H1 (cell line): Measurements from ENCODE around the gene ITPR3. TPM values are rescaled to one million over a fixed set of nuclear protein-coding genes. Genes with fewer than 3 reads are reported as not detected.
A peak's percentile ranks its signal among the peaks of the same experiment; 100 is the strongest.

Experiments
- CTCF ChIA-PET: fragments of 300-600 bp; sonication (Branson Sonifier 250); formaldehyde crosslinking; loops from one replicate; lab custom pipeline; 2021; ENCODE audit not compliant: partially characterized antibody; lab: Charles Lee
- POLR2A ChIA-PET: fragments of 300-600 bp; sonication (Branson Sonifier 250); formaldehyde crosslinking; loops from one replicate; lab custom pipeline; 2021; ENCODE audit warnings: inconsistent platforms; ENCODE audit not compliant: partially characterized antibody; lab: Charles Lee
- DNase-seq, 2 experiments: peaks; one replicate each; pipeline versions ENCODE4 v3.0.0 to v3.0.0-alpha.2; 2010 to 2022; ENCODE audit warnings: low spot score in 2 of 2, low read depth in 1 of 2, mixed read lengths in 1 of 2
- FAIRE-seq: peaks from 2 replicates; lab custom pipeline; 2011; peaks lifted over from hg19 to GRCh38; lab: Jason Lieb, UNC
- H2AFZ ChIP-seq: 2 replicates; pipeline ENCODE4 v1.8.1; 2012; ENCODE audit warnings: low read length, inconsistent platforms
- H2AK5ac ChIP-seq: 2 replicates; pipeline ENCODE4 v1.6.1; 2013; ENCODE audit warnings: low read depth, low read length
- H2BK120ac ChIP-seq: replicated peaks from 2 replicates; pipeline ENCODE3; 2013; ENCODE audit warnings: low read depth, low read length, inconsistent platforms
- H2BK12ac ChIP-seq: 2 replicates; pipeline ENCODE4 v1.6.1; 2013; ENCODE audit warnings: low read depth, low read length
- H2BK15ac ChIP-seq: 2 replicates; pipeline ENCODE4 v1.6.1; 2013; ENCODE audit warnings: low read length
- H2BK20ac ChIP-seq: 2 replicates; pipeline ENCODE4 v1.6.1; 2013; ENCODE audit warnings: low read length
- H2BK5ac ChIP-seq: 2 replicates; pipeline ENCODE4 v1.6.1; 2013; ENCODE audit warnings: low read depth, low read length
- H3K14ac ChIP-seq: 2 replicates; pipeline ENCODE4 v1.6.1; 2013; ENCODE audit warnings: inconsistent platforms; ENCODE audit not compliant: insufficient read length
- H3K18ac ChIP-seq: 2 replicates; pipeline ENCODE4 v1.6.1; 2013; ENCODE audit warnings: low read length; ENCODE audit errors: extremely low read depth
- H3K23ac ChIP-seq: 2 replicates; pipeline ENCODE4 v1.6.1; 2013; ENCODE audit warnings: inconsistent platforms; ENCODE audit not compliant: insufficient read length
- H3K23me2 ChIP-seq: 2 replicates; pipeline ENCODE4 v1.6.1; 2013; ENCODE audit warnings: low read depth, low read length
- H3K27ac ChIP-seq: 2 replicates; pipeline ENCODE4 v1.6.1; 2011; ENCODE audit warnings: low read depth, low read length, inconsistent platforms
- H3K27me3 ChIP-seq, 4 experiments: replicated peaks in 1 of 4; 1 replicate in 1 of 4; 2 replicates in 3 of 4; pipeline versions ENCODE4 v1.6.1 to v1.8.1; 2011 to 2013; ENCODE audit warnings: low read length in 3 of 4, mild to moderate bottlenecking in 3 of 4, inconsistent platforms in 2 of 4, mixed read lengths in 2 of 4, moderate library complexity in 1 of 4; ENCODE audit not compliant: control insufficient read depth in 3 of 4, insufficient read depth in 3 of 4; ENCODE audit errors: extremely low read depth in 1 of 4
- H3K36me3 ChIP-seq, 4 experiments: 2 replicates each; pipeline versions ENCODE4 v1.6.1 to v1.8.1; 2011 to 2013; ENCODE audit warnings: mild to moderate bottlenecking in 4 of 4, low read length in 3 of 4, moderate library complexity in 2 of 4, control low read depth in 1 of 4, inconsistent platforms in 1 of 4; ENCODE audit not compliant: insufficient read depth in 4 of 4, control insufficient read depth in 2 of 4
- H3K4ac ChIP-seq: replicated peaks from 2 replicates; pipeline ENCODE3; 2013; ENCODE audit warnings: low read length, low read depth, mixed read lengths, inconsistent platforms; ENCODE audit not compliant: insufficient read length
- H3K4me1 ChIP-seq, 4 experiments: replicated peaks in 1 of 4; 1 replicate in 1 of 4; 2 replicates in 3 of 4; pipeline versions ENCODE4 v1.6.1 to v1.8.1; 2011 to 2013; ENCODE audit warnings: low read length in 3 of 4, inconsistent platforms in 2 of 4, mixed read lengths in 1 of 4; ENCODE audit not compliant: insufficient read depth in 4 of 4, control insufficient read depth in 3 of 4
- H3K4me2 ChIP-seq, 2 experiments: 2 replicates each; pipeline versions ENCODE4 v1.6.1 to v1.8.1; 2011 to 2013; ENCODE audit warnings: low read depth in 2 of 2, low read length in 2 of 2, control low read depth in 1 of 2, inconsistent platforms in 1 of 2, mild to moderate bottlenecking in 1 of 2; ENCODE audit not compliant: insufficient read depth in 1 of 2
- H3K4me3 ChIP-seq, 4 experiments: fragments of 200-600, 300-600 bp in 1 of 4; sonication (generic), shearing (Covaris generic), sonication (Bioruptor Twin) in 1 of 4; 2 replicates each; pipeline versions ENCODE4 v1.5.1 to v1.8.1; 2011 to 2016; ENCODE audit warnings: low read length in 4 of 4, low read depth in 3 of 4, control low read depth in 2 of 4, inconsistent platforms in 2 of 4, mild to moderate bottlenecking in 2 of 4, mixed read lengths in 1 of 4, moderate library complexity in 1 of 4; ENCODE audit not compliant: insufficient read depth in 2 of 4; ENCODE audit errors: extremely low read depth in 1 of 4
- H3K56ac ChIP-seq: replicated peaks from 2 replicates; pipeline ENCODE3; 2013; ENCODE audit warnings: low read depth, mild to moderate bottlenecking, mixed read lengths, low read length, inconsistent platforms; ENCODE audit not compliant: insufficient read length
- H3K79me1 ChIP-seq: 2 replicates; pipeline ENCODE4 v1.6.1; 2013; ENCODE audit warnings: low read depth, low read length, control low read depth
- H3K79me2 ChIP-seq, 2 experiments: 2 replicates each; pipeline versions ENCODE4 v1.6.1 to v1.8.1; 2012 to 2013; ENCODE audit warnings: low read length in 2 of 2, mild to moderate bottlenecking in 2 of 2, inconsistent platforms in 1 of 2; ENCODE audit not compliant: insufficient read depth in 2 of 2, control insufficient read depth in 1 of 2
- H3K9ac ChIP-seq, 4 experiments: replicated peaks in 1 of 4; 1 replicate in 1 of 4; 2 replicates in 3 of 4; pipeline versions ENCODE4 v1.6.1 to v1.8.1; 2011 to 2013; ENCODE audit warnings: low read depth in 3 of 4, low read length in 3 of 4, control low read depth in 2 of 4, mild to moderate bottlenecking in 2 of 4, moderate library complexity in 2 of 4, inconsistent platforms in 1 of 4; ENCODE audit errors: extremely low read depth in 1 of 4
- H3K9me3 ChIP-seq, 2 experiments: 2 replicates each; pipeline versions ENCODE4 v1.6.1 to v1.8.1; 2012 to 2013; ENCODE audit warnings: mild to moderate bottlenecking in 2 of 2, moderate library complexity in 2 of 2, control low read depth in 1 of 2, inconsistent platforms in 1 of 2, low read depth in 1 of 2, low read length in 1 of 2, mixed read lengths in 1 of 2; ENCODE audit not compliant: insufficient read depth in 2 of 2
- H4K20me1 ChIP-seq, 2 experiments: replicated peaks in 1 of 2; 2 replicates each; pipeline versions ENCODE3 to v1.8.1; 2011 to 2013; ENCODE audit warnings: inconsistent platforms in 2 of 2, low read length in 2 of 2, mild to moderate bottlenecking in 1 of 2; ENCODE audit not compliant: insufficient read depth in 2 of 2, control insufficient read depth in 1 of 2
- H4K5ac ChIP-seq: 2 replicates; pipeline ENCODE4 v1.6.1; 2013; ENCODE audit warnings: low read length, low read depth, mixed read lengths, inconsistent platforms; ENCODE audit not compliant: insufficient read length
- H4K8ac ChIP-seq: 2 replicates; pipeline ENCODE4 v1.8.0; 2013; ENCODE audit warnings: mild to moderate bottlenecking, moderate library complexity, low read length, inconsistent platforms; ENCODE audit not compliant: insufficient read depth; ENCODE audit errors: extremely low read depth
- H4K91ac ChIP-seq: replicated peaks from 2 replicates; pipeline ENCODE3; 2013; ENCODE audit warnings: low read length, mixed read lengths, inconsistent platforms; ENCODE audit not compliant: insufficient read length
- BACH1 ChIP-seq: IDR thresholded peaks from 2 replicates; pipeline ENCODE4 v1.6.1; 2012; ENCODE audit warnings: low read length, improper control_type of control experiment
- CREB1 ChIP-seq: IDR thresholded peaks from 2 replicates; pipeline ENCODE4 v1.6.1; 2012; ENCODE audit warnings: inconsistent platforms
- CTBP2 ChIP-seq: IDR thresholded peaks from 2 replicates; pipeline ENCODE4 v1.7.0; 2011; ENCODE audit warnings: borderline replicate concordance, mild to moderate bottlenecking, moderate library complexity, mixed read lengths, low read length; ENCODE audit not compliant: insufficient read depth, insufficient read length
- MAFK ChIP-seq: IDR thresholded peaks from 2 replicates; pipeline ENCODE4 v1.6.1; 2012; ENCODE audit warnings: low read depth, mild to moderate bottlenecking, improper control_type of control experiment, low read length
- NANOG ChIP-seq: IDR thresholded peaks from 2 replicates; pipeline ENCODE4 v1.6.1; 2011; ENCODE audit warnings: low read length, low read depth, mild to moderate bottlenecking, inconsistent platforms; ENCODE audit not compliant: insufficient read depth, poor library complexity, severe bottlenecking
- PHF8 ChIP-seq: fragments of 200-600 bp; sonication (generic); conservative IDR thresholded peaks from 2 replicates; pipeline ENCODE4 v1.7.1; 2012; ENCODE audit warnings: low read depth, mild to moderate bottlenecking, inconsistent platforms, low read length, moderate library complexity
- POLR2A ChIP-seq, 2 experiments: IDR thresholded peaks; 1 replicate in 1 of 2; 2 replicates in 1 of 2; pipeline ENCODE4 v1.6.1; 2011; ENCODE audit warnings: low read depth in 2 of 2, low read length in 2 of 2, mild to moderate bottlenecking in 2 of 2; ENCODE audit errors: control extremely low read depth in 1 of 2
- POLR2AphosphoS5 ChIP-seq: IDR thresholded peaks from 2 replicates; pipeline ENCODE4 v1.6.1; 2011; ENCODE audit warnings: low read depth, low read length
- POU5F1 ChIP-seq: IDR thresholded peaks from 2 replicates; pipeline ENCODE4 v1.6.1; 2011; ENCODE audit warnings: low read depth, mild to moderate bottlenecking, low read length, moderate library complexity
- RXRA ChIP-seq: IDR thresholded peaks from 2 replicates; pipeline ENCODE4 v1.6.1; 2011; ENCODE audit warnings: low read depth, mild to moderate bottlenecking, low read length, moderate library complexity; ENCODE audit not compliant: insufficient read depth
- SAP30 ChIP-seq: fragments of 300-600 bp; sonication (generic); IDR thresholded peaks from 2 replicates; pipeline ENCODE4 v1.7.1; 2012; ENCODE audit warnings: low read length, moderate library complexity, mild to moderate bottlenecking, inconsistent platforms; ENCODE audit not compliant: insufficient read depth, insufficient replicate concordance
- ZNF274 ChIP-seq: IDR thresholded peaks from 2 replicates; pipeline ENCODE4 v1.7.0; 2012; ENCODE audit warnings: low read length, borderline replicate concordance; ENCODE audit errors: extremely low read depth
- WGBS, 2 experiments: shearing (Covaris generic) in 1 of 2; methylation state at CpG; one replicate each; pipeline versions ENCODE4 v1.1.6 to v1.1.7; 2013 to 2015; ENCODE audit warnings: low lambda C conversion rate in 2 of 2, mixed read lengths in 2 of 2, inconsistent platforms in 1 of 2, low coverage in 1 of 2, missing lambda C conversion rate in 1 of 2; ENCODE audit not compliant: insufficient replicate concordance in 2 of 2, insufficient coverage in 1 of 2, insufficient read length in 1 of 2; ENCODE audit errors: extremely low coverage in 1 of 2, missing lambda C conversion rate in 1 of 2; 5-methylcytosine and 5-hydroxymethylcytosine counted together
- polyA plus RNA-seq, 7 experiments: library from polyadenylated mRNA; depleted of rRNA in 3 of 7; stranded (reverse) in 5 of 7; unstranded in 2 of 7; fragments of >200 nt in 5 of 7; fragments of 200-250 nt in 2 of 7; gene quantifications; 1 replicate in 5 of 7; 2 replicates in 1 of 7; 4 replicates in 1 of 7; pipeline versions ENCODE4 v1.2.1 to v1.2.3, GENCODE V29; 2011 to 2013; ENCODE audit warnings: missing spikeins in 2 of 7, mixed read lengths in 2 of 7
- total RNA-seq: library from RNA; stranded (reverse); fragmentation: NEBNext Ultra II Directional; extraction: Animal tissue kit (Norgen Biotek cat#: 25700); gene quantifications from 2 replicates; pipeline ENCODE4 v1.2.1, GENCODE V29; 2021
- TF ChIP-seq, protein P1 (sequence below): IDR thresholded peaks from 2 replicates; pipeline ENCODE4 v1.6.1; 2011; ENCODE audit warnings: low read length, improper control_type of control experiment

Gene ITPR3
- total and polyA plus RNA-seq, 2 of the 8 experiments (the other 6 are each of a cell fraction or from before 2014, with no cell fraction given) = 29.1 to 45.7 TPM

- Histone ChIP-seq H2BK20ac (no peak overlapping the region), H3K4me2 (no peak overlapping the region), H3K56ac (no peak overlapping the region), H3K4me3 (no peak overlapping the region), H2AK5ac (no peak overlapping the region), H3K23ac (no peak overlapping the region), H3K79me1 (peaks cover 6% of the 10 kb centered on the region), H3K79me2 (peaks cover 6 to 12% of the 10 kb centered on the region in 2 experiments; a peak in 2 of 4 replicates), H3K9ac (no peak overlapping the region), H3K36me3 (no peaks in the 10 kb centered on the region), H3K4me1 (peaks cover 8 to 31% (median 13%) of the 10 kb centered on the region in 4 experiments), H4K20me1 (peaks cover 3 to 20% of the 10 kb centered on the region in 2 experiments), H3K27ac (no peak overlapping the region), H3K9me3 (no peaks in the 10 kb centered on the region), H3K23me2 (peaks cover 11% of the 10 kb centered on the region; the same call in 1 of the 2 replicates), H3K18ac (no peak overlapping the region), H3K14ac (no peak overlapping the region), H4K91ac (no peak overlapping the region), H3K4ac (no peak overlapping the region), H2BK120ac (no peak overlapping the region), H2BK12ac (0 out of 2 replicates have a peak overlapping the region, but pooled peaks have one; percentile 19), H3K27me3 (no peaks in the 10 kb centered on the region; a peak in 2 of 7 replicates), H4K8ac (no peak overlapping the region), H2BK15ac (no peak overlapping the region), H2AFZ (no peak overlapping the region), H2BK5ac (peak overlapping the region; percentile 6; the same call in 1 of the 2 replicates), H4K5ac (no peak overlapping the region)
- CTCF ChIA-PET = interaction anchor here (0.6 to 6.0 kb wide), 6 partner anchors 14 to 68 kb away, joined by 3 to 94 read pairs (median 4); partner anchors contain the start of gene ITPR3
- FAIRE-seq (no peak), DNase-seq (no peak)
- 77% methylated on average over 11 of the region's 11 CpGs; no CpG with 5 or more reads in 1 of the 2 experiments for WGBS, 2 experiments
- POLR2A ChIA-PET = interaction anchor here (0.7 to 1.3 kb wide), 2 partner anchors 40 to 189 kb away, joined by 3 to 4 read pairs; no protein-coding TSS in a partner anchor
- TF ChIP-seq ZNF274 (no peak), SAP30 (no peak), PHF8 (no peak), POLR2AphosphoS5 (no peak), BACH1 (no peak), RXRA (no peak), MAFK (no peak), POU5F1 (no peak), CREB1 (no peak), CTBP2 (no peak), NANOG (no peak), POLR2A (IDR thresholded peaks at IDR 0.05; ENCODE audit: control extremely low read depth in 1 of 2, low read depth in 2 of 2, low read length in 2 of 2) (no peak)
- TF ChIP-seq, protein P1, sequence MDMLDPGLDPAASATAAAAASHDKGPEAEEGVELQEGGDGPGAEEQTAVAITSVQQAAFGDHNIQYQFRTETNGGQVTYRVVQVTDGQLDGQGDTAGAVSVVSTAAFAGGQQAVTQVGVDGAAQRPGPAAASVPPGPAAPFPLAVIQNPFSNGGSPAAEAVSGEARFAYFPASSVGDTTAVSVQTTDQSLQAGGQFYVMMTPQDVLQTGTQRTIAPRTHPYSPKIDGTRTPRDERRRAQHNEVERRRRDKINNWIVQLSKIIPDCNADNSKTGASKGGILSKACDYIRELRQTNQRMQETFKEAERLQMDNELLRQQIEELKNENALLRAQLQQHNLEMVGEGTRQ = no peak
Measured at GRCh38 chr6:33636655-33637054, 15.5 kb downstream of the ITPR3 start.
